ENCODE results near the gene NFIA.

The NFIA gene

GRCh38 chr1:61397495-61397894, 315.1 kb downstream of the NFIA start:
- Histone ChIP-seq H3K4me3 (no peak overlapping the region), H3K36me3 (no peaks in the 10 kb centered on the region), H3K27ac (no peak overlapping the region), H3K9ac (no peak overlapping the region), H3K4me1 (no peaks in the 10 kb centered on the region), H3K27me3 (no peaks in the 10 kb centered on the region), H4K20me1 (no peaks in the 10 kb centered on the region), H3K4me2 (no peak overlapping the region), H3K9me3 (replicated peaks in 1 of 11) (no peaks in the 10 kb centered on the region)
- TF ChIP-seq Cebpa-rat (IDR thresholded peaks at IDR 0.05), result no peak

- no peaks in the 10 kb centered on the region for H3K4me1 ChIP-seq
- H3K36me3 ChIP-seq, result no peaks in the 10 kb centered on the region
- H3K27me3 ChIP-seq, result no peaks in the 10 kb centered on the region
- H4K20me1 ChIP-seq, result no peaks in the 10 kb centered on the region
- no peak overlapping the region for H3K4me2 ChIP-seq
- no peak overlapping the region for H3K4me3 ChIP-seq
- no peaks in the 10 kb centered on the region for H3K9me3 ChIP-seq (replicated peaks in 1 of 11)
- H3K9ac ChIP-seq, result no peak overlapping the region
- no peak overlapping the region for H3K27ac ChIP-seq
- no peak for TF ChIP-seq Cebpa-rat (IDR thresholded peaks at IDR 0.05)
Measured at GRCh38 chr1:61397935-61398334, 315.6 kb downstream of the NFIA start.

- Histone ChIP-seq H3K27me3 (no peaks in the 10 kb centered on the region), H3K4me2 (no peak overlapping the region), H3K4me1 (no peaks in the 10 kb centered on the region), H4K20me1 (no peaks in the 10 kb centered on the region), H3K27ac (no peak overlapping the region), H3K4me3 (no peak overlapping the region), H3K36me3 (no peaks in the 10 kb centered on the region), H3K9ac (no peak overlapping the region), H3K9me3 (replicated peaks in 1 of 11) (no peaks in the 10 kb centered on the region)
- TF ChIP-seq Cebpa-rat (IDR thresholded peaks at IDR 0.05), result no peak
Measured at GRCh38 chr1:61399199-61399598, 316.8 kb downstream of the NFIA start.

- H3K36me3 ChIP-seq, result no peaks in the 10 kb centered on the region
- H3K4me2 ChIP-seq, result no peak overlapping the region
- H4K20me1 ChIP-seq, result no peaks in the 10 kb centered on the region
- no peak overlapping the region for H3K27ac ChIP-seq
- no peak overlapping the region for H3K4me3 ChIP-seq
- H3K9me3 ChIP-seq (replicated peaks in 1 of 11), result no peaks in the 10 kb centered on the region
- H3K27me3 ChIP-seq, result no peaks in the 10 kb centered on the region
- H3K4me1 ChIP-seq, result no peaks in the 10 kb centered on the region
- no peak for TF ChIP-seq Cebpa-rat (IDR thresholded peaks at IDR 0.05)
- H3K9ac ChIP-seq, result no peak overlapping the region
Measured at GRCh38 chr1:61400131-61400770, 317.9 kb downstream of the NFIA start.

GRCh38 chr1:61400997-61401396, 318.6 kb downstream of the NFIA start:
- Histone ChIP-seq H3K4me1 (no peaks in the 10 kb centered on the region), H3K9ac (no peak overlapping the region), H3K27ac (no peak overlapping the region), H3K4me2 (no peak overlapping the region), H4K20me1 (no peaks in the 10 kb centered on the region), H3K4me3 (no peak overlapping the region), H3K9me3 (replicated peaks in 1 of 11) (no peaks in the 10 kb centered on the region), H3K27me3 (no peaks in the 10 kb centered on the region), H3K36me3 (no peaks in the 10 kb centered on the region)
- no peak for TF ChIP-seq Cebpa-rat (IDR thresholded peaks at IDR 0.05)

- no peaks in the 10 kb centered on the region for H3K36me3 ChIP-seq
- no peak overlapping the region for H3K9ac ChIP-seq
- no peaks in the 10 kb centered on the region for H3K4me1 ChIP-seq
- no peak overlapping the region; a peak in 1 of 22 replicates for H3K4me2 ChIP-seq
- H3K4me3 ChIP-seq, result no peak overlapping the region
- H3K9me3 ChIP-seq (replicated peaks in 1 of 11), result no peaks in the 10 kb centered on the region
- no peaks in the 10 kb centered on the region for H3K27me3 ChIP-seq
- no peaks in the 10 kb centered on the region for H4K20me1 ChIP-seq
- no peak overlapping the region for H3K27ac ChIP-seq
- no peak for TF ChIP-seq Cebpa-rat (IDR thresholded peaks at IDR 0.05)
Measured at GRCh38 chr1:61403679-61404596, 321.6 kb downstream of the NFIA start.

- H3K4me1 ChIP-seq, result no peaks in the 10 kb centered on the region
- no peaks in the 10 kb centered on the region for H4K20me1 ChIP-seq
- no peaks in the 10 kb centered on the region for H3K9me3 ChIP-seq (replicated peaks in 1 of 11)
- no peak for TF ChIP-seq Cebpa-rat (IDR thresholded peaks at IDR 0.05)
- H3K36me3 ChIP-seq, result no peaks in the 10 kb centered on the region
- no peak overlapping the region for H3K4me2 ChIP-seq
- H3K27ac ChIP-seq, result no peak overlapping the region
- no peak overlapping the region for H3K4me3 ChIP-seq
- H3K27me3 ChIP-seq, result no peaks in the 10 kb centered on the region
- H3K9ac ChIP-seq, result no peak overlapping the region
Measured at GRCh38 chr1:61404597-61405376, 322.4 kb downstream of the NFIA start.

GRCh38 chr1:61406467-61406866, 324.1 kb downstream of the NFIA start:
- TF ChIP-seq Cebpa-rat (IDR thresholded peaks at IDR 0.05), result no peak
- H3K4me3 ChIP-seq, result no peak overlapping the region
- no peaks in the 10 kb centered on the region for H3K27me3 ChIP-seq
- H3K4me2 ChIP-seq, result no peak overlapping the region
- no peaks in the 10 kb centered on the region for H3K36me3 ChIP-seq
- H3K9ac ChIP-seq, result no peak overlapping the region
- no peaks in the 10 kb centered on the region for H4K20me1 ChIP-seq
- H3K4me1 ChIP-seq, result no peaks in the 10 kb centered on the region
- H3K9me3 ChIP-seq (replicated peaks in 1 of 11), result no peaks in the 10 kb centered on the region
- no peak overlapping the region for H3K27ac ChIP-seq

GRCh38 chr1:61412601-61413000, 330.2 kb downstream of the NFIA start:
- H3K4me2 ChIP-seq, result no peak overlapping the region
- H3K27ac ChIP-seq, result no peak overlapping the region
- no peaks in the 10 kb centered on the region for H3K9me3 ChIP-seq (replicated peaks in 1 of 11)
- no peak for TF ChIP-seq Cebpa-rat (IDR thresholded peaks at IDR 0.05)
- no peaks in the 10 kb centered on the region for H3K36me3 ChIP-seq
- no peaks in the 10 kb centered on the region for H3K4me1 ChIP-seq
- no peak overlapping the region for H3K9ac ChIP-seq
- no peaks in the 10 kb centered on the region for H3K27me3 ChIP-seq
- no peaks in the 10 kb centered on the region for H4K20me1 ChIP-seq
- H3K4me3 ChIP-seq, result no peak overlapping the region

Measured in BLaER1 treated with 17β-estradiol and CSF1 and Interleukin-3, amounts not matched to agents 10 nM and 100 nM (cell line).